ENCODE data around the gene PLCB4. TPM values are rescaled to one million over a fixed set of nuclear protein-coding genes. Genes with fewer than 3 reads are reported as not detected.

PLCB4 gene
- total RNA-seq, 1 experiment from 2014 or later = 10.1 TPM

- H3K14ac ChIP-seq (ENCODE audit: insufficient read depth, low read length) = no peak overlapping the region
- H2AK5ac ChIP-seq (ENCODE audit: insufficient read length, low read length) = no peak overlapping the region
- no peak overlapping the region for H2BK5ac ChIP-seq (ENCODE audit: insufficient read length, low read length)
- H3K79me2 ChIP-seq (ENCODE audit: insufficient read depth, low read length) = no peaks in the 10 kb centered on the region
- H3K79me1 ChIP-seq (ENCODE audit: insufficient read depth, low read depth, low read length, poor library complexity, severe bottlenecking) = no peaks in the 10 kb centered on the region
- no peaks in the 10 kb centered on the region; the same call in 1 of the 2 replicates for H3K27me3 Mint-ChIP-seq (ENCODE audit: low read depth)
- H4K8ac ChIP-seq (replicated peaks; ENCODE audit: insufficient read length, low read depth, low read length) = no peak overlapping the region
- DNase-seq = no peak
- H3K4me3 Mint-ChIP-seq = no peak overlapping the region
- no peak overlapping the region for H3K9ac ChIP-seq (ENCODE audit: extremely low read depth, insufficient read length, low read length)
- no peak overlapping the region for H3K23ac ChIP-seq (ENCODE audit: insufficient read length, low read depth, low read length)
- no CpG with 5 or more reads among the region's 3 CpGs for WGBS (ENCODE audit: extremely low coverage, insufficient read length, low lambda C conversion rate)
- H3K36me3 Mint-ChIP-seq (ENCODE audit: insufficient read depth in 1 of 3, low read depth in 3 of 3) = no peaks in the 10 kb centered on the region
- no peak overlapping the region for H3K4me2 ChIP-seq (ENCODE audit: insufficient read depth, insufficient read length, low read length)
- H2BK20ac ChIP-seq (ENCODE audit: low read depth, low read length, poor library complexity, severe bottlenecking) = no peak overlapping the region
- H3K4me1 ChIP-seq (ENCODE audit: insufficient read depth, low read length) = no peaks in the 10 kb centered on the region; the same call in 1 of the 2 replicates
- no peaks in the 10 kb centered on the region for H3K23me2 ChIP-seq (ENCODE audit: insufficient read length, low read depth, low read length, poor library complexity, severe bottlenecking)
- H3K27me3 ChIP-seq (ENCODE audit: insufficient read depth, low read length) = no peaks in the 10 kb centered on the region
- no peak overlapping the region for H3K4ac ChIP-seq (ENCODE audit: low read depth, low read length)
- H4K5ac ChIP-seq (ENCODE audit: insufficient read length, low read depth, low read length) = no peak overlapping the region
- no peak overlapping the region for H3K18ac ChIP-seq (ENCODE audit: insufficient read length, low read depth, low read length)
- peaks cover 16 to 20% of the 10 kb centered on the region in 2 experiments for H3K4me1 Mint-ChIP-seq
- H3K9me3 ChIP-seq (ENCODE audit: control insufficient read depth, low read depth, low read length) = no peaks in the 10 kb centered on the region
- no peaks in the 10 kb centered on the region for H4K20me1 ChIP-seq (ENCODE audit: control insufficient read depth, insufficient read depth, insufficient read length)
- H3K27ac ChIP-seq (ENCODE audit: insufficient read length, low read depth, low read length) = no peak overlapping the region
- H3K9me3 Mint-ChIP-seq = no peaks in the 10 kb centered on the region
- H3T11ph ChIP-seq (ENCODE audit: low read length) = no peak overlapping the region
- no peak for TF ChIP-seq CTCF (conservative IDR thresholded peaks at IDR 0.05)
- H4K91ac ChIP-seq (ENCODE audit: insufficient read length, low read depth, low read length) = no peak overlapping the region
- no peak overlapping the region for H2AFZ ChIP-seq (ENCODE audit: low read length)
- H3K56ac ChIP-seq (ENCODE audit: insufficient read length, low read depth, low read length) = no peak overlapping the region
- H2BK15ac ChIP-seq (ENCODE audit: low read depth, low read length) = no peak overlapping the region
- no peak overlapping the region for H2BK120ac ChIP-seq (ENCODE audit: low read depth, low read length, poor library complexity, severe bottlenecking)
- H2BK12ac ChIP-seq (ENCODE audit: insufficient read length, low read depth, low read length) = no peak overlapping the region
- H3K27ac Mint-ChIP-seq = peak overlapping the region in 1 of 3 experiments; percentile 28; a peak in 2 of 7 replicates
These were observed 94.4 kb downstream of the PLCB4 start for GRCh38 chr20:9163251-9163650.
